WTC11 (cell line): Measurements from ENCODE around the gene CTSA.

Source experiments
- CTCF ChIP-seq: fragments of 200-600 bp; IDR thresholded peaks from 2 replicates; pipeline ENCODE4 v1.8.0; 2022; ENCODE audit warnings: antibody characterized with exemption
- ELF4 ChIP-seq: sonication (generic); formaldehyde crosslinking; IDR thresholded peaks from 2 replicates; pipeline ENCODE4 v1.8.1; 2022; ENCODE audit warnings: low read depth, mild to moderate bottlenecking, moderate library complexity, missing genetic modification reagents
- FOXJ3 ChIP-seq: sonication (generic); formaldehyde crosslinking; IDR thresholded peaks from 2 replicates; pipeline ENCODE4 v1.9.0; 2021; ENCODE audit warnings: missing genetic modification reagents, mild to moderate bottlenecking, borderline replicate concordance
- FOXK1 ChIP-seq: sonication (generic); formaldehyde crosslinking; IDR thresholded peaks from 2 replicates; pipeline ENCODE4 v1.8.0; 2022; ENCODE audit warnings: mild to moderate bottlenecking, moderate library complexity, missing genetic modification reagents
- MAX ChIP-seq: sonication (generic); formaldehyde crosslinking; IDR thresholded peaks from 2 replicates; pipeline ENCODE4 v1.8.0; 2022; ENCODE audit warnings: mild to moderate bottlenecking, missing genetic modification reagents
- RELA ChIP-seq: sonication (generic); formaldehyde crosslinking; IDR thresholded peaks from 2 replicates; pipeline ENCODE4 v1.8.1; 2022; ENCODE audit warnings: missing genetic modification reagents, mild to moderate bottlenecking, borderline replicate concordance
- USF2 ChIP-seq: sonication (generic); formaldehyde crosslinking; IDR thresholded peaks from 2 replicates; pipeline ENCODE4 v1.8.1; 2023; ENCODE audit warnings: mild to moderate bottlenecking, missing genetic modification reagents, moderate library complexity
- ZBTB21 ChIP-seq: sonication (generic); formaldehyde crosslinking; IDR thresholded peaks from 2 replicates; pipeline ENCODE4 v1.8.1; 2023; ENCODE audit warnings: mild to moderate bottlenecking, missing genetic modification reagents, borderline replicate concordance
- ZNF138 ChIP-seq: sonication (generic); formaldehyde crosslinking; conservative IDR thresholded peaks from 2 replicates; pipeline ENCODE4 v1.8.1; 2022; ENCODE audit warnings: mild to moderate bottlenecking, moderate library complexity, missing genetic modification reagents

- TF ChIP-seq ZBTB21 (CRISPR knock-in tag) (no peak), CTCF (no peak), MAX (CRISPR knock-in tag) (no peak), FOXK1 (CRISPR knock-in tag) (no peak), ZNF138 (CRISPR knock-in tag) (no peak), RELA (no peak), FOXJ3 (no peak), ELF4 (CRISPR knock-in tag) (no peak), USF2 (CRISPR knock-in tag) (no peak)
Observed at GRCh38 chr20:45845452-45845851, 45.7 kb upstream of the CTSA start.
